A204.1 (cell line): ENCODE measurements around the gene THEM4.
"Not testable (repeated sequence)": the region's sequence is repeated elsewhere in the genome, so short reads cannot be mapped to it uniquely, and the experiment has no call there.

ENCODE experiments used
- FAIRE-seq: peaks from 2 replicates; lab custom pipeline; 2012; peaks lifted over from hg19 to GRCh38; lab: Jason Lieb, UNC

The THEM4 gene

GRCh38 chr1:151858886-151859665, 50.2 kb downstream of the THEM4 start:
- no peak for FAIRE-seq

GRCh38 chr1:151858030-151858746, 51.1 kb downstream of the THEM4 start:
- FAIRE-seq: no peak

DNA sequence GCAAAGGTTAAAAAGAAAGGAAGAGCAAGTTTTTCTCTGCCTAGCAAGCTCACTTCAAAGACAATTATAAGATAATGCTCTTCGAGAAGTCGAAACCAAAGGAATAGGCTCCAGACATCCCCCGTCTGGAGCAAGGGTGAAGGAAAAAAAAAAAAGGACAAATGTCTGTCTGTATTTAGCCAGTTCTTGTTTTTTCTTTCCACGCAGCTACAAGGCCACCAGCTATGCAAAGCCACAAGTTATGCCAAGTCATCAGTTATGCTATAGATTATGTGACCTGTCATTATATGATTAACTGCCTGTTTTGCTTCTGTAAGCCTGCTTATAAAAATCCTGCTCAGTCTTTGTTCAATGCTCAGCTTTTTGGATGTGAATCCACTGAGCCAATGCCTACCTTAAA, 53.4 kb downstream of the THEM4 start:
- FAIRE-seq: no peak

- not testable (repeated sequence) for FAIRE-seq
Observed at GRCh38 chr1:151855516-151855915, 53.8 kb downstream of the THEM4 start.

GRCh38 chr1:151854658-151855057, 54.7 kb downstream of the THEM4 start:
- no peak for FAIRE-seq

DNA sequence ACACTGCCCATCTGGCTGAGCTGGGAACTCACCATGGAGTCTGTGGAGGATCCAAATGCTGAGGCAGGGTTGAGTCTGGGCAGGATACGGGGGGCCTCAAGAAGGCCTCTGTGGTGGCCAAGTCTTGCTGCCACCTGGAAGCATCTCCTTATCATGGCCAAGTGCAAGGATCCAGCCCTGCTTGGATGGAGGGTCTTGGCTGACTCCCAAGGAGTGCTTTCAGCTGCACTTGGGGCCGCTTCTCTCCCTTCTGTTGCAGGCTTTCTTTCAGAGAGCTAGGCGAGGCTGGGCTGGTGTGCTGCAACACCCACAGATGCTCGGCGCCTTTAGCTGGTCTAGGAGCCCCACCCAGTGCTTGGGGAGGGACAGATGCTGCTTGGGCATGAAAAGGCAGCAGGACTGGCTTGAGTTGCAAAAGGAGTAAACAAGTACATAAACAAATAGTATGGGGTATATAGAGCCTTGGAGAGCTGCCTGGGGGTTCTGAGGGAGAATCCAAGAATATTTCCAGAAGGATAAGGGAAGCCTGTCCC, 55.8 kb downstream of the THEM4 start, which contains the start of gene THEM5:
Gene THEM5, minus strand, starts transcription at position 302 of the 533 bp plus-strand sequence. Its CDS starts 147 bp downstream, at position 155.
- no peak for FAIRE-seq

- no peak for FAIRE-seq
Observed at GRCh38 chr1:151852733-151853132, 56.6 kb downstream of the THEM4 start.

- FAIRE-seq: no peak
Observed at GRCh38 chr1:151851886-151852285, 57.4 kb downstream of the THEM4 start.

DNA sequence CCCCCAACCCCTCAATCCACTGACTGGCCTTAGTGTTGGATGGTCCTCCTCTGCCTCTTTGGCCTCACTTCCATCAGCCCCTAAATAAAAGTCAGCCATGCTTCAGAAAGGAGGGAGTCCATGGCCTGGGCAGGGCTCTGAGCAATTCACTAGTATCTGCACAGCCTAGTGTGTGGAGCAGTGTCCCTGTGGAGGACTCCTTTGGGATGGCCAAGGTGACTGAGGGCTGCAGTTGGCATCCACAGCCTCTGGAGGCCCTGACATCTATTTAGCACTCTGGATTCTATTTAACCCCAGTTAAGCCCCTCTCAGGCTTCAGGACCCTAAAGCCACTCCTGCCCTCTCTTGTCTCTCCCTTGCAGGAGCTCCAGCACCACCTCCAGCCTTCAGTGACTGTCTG, 59.4 kb downstream of the THEM4 start:
- FAIRE-seq: no peak

GRCh38 chr1:151849126-151849525, 60.2 kb downstream of the THEM4 start:
- no peak for FAIRE-seq

DNA sequence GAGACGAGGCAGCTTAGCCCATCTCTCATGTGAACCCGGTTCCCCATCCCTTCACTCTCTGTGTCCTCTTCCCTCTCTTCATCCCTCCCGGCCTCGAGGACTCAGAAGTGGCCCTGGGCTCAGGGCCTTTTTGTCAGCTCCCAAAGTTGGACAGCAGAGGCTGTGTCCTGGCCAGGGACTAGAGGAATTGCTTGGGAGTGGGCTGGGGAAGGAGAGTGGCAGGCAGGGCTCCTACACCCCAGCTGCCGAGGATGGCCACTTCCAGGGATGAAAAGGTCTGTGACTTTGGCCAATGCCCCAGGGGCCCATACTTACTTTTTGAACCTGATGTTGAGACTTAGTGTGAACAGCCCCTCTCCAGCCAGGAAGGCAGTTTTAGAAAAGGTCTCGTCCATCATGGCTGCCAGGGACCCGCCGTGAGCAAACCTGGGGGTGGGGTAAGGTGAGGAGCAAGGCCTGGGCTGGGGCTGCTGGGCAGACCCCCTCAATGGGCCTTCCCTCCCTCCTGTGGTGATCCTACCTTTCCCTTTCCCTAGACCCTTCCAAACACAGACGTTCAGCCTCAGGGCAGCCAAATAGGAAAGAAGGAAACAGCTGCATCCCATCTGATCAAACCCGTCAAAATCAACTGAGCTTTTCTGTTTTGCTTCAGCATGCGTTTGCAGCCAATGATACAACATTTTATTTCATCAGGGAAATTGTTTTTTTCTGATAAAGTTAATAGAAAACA, 61.3 kb downstream of the THEM4 start:
- no peak for FAIRE-seq

- FAIRE-seq: no peak
Observed at GRCh38 chr1:151846686-151847237, 62.5 kb downstream of the THEM4 start.

DNA sequence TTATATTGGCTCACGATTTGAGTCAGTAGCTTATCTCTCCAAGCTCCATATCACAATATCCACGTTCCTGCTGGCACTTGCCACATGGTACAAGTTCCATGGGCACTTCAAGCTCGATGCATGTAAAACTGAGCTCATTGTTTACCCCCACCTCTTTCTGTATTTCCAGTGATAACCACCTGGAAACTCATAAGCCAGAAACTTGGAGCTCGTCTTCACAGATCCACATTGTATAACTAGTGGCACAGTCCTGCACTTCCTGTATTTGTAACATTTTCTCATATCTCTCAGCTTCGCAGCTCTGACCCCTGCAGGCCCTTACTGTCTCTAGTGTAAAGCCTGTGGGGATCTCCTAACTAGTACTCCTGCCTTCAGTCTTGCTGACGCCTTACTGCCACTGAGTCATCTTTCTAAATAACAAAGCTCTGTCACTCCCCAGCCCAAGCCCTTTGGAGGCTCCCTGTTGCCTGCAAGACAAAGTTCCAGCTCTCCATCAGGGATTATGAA, 63.2 kb downstream of the THEM4 start:
- no peak for FAIRE-seq

DNA sequence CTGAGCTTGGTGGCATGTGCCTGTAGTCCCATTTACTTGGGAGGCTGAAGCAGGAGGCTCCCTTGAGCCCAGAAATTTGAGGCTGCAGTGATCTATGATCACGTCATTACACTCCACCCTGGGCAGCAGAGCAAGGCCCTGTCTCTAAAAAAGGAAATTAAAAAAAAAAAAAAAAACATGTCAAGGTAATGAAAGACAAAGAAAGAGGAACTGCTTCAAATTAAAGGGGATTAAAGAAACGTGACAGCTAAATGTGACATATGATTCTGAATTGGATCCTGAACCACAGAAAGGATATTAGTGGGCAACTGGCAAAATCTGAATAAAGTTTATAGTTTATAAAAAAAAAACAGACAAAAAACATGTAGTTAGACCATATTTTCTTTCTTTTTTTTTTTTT, 65.9 kb downstream of the THEM4 start:
- no peak for FAIRE-seq

DNA sequence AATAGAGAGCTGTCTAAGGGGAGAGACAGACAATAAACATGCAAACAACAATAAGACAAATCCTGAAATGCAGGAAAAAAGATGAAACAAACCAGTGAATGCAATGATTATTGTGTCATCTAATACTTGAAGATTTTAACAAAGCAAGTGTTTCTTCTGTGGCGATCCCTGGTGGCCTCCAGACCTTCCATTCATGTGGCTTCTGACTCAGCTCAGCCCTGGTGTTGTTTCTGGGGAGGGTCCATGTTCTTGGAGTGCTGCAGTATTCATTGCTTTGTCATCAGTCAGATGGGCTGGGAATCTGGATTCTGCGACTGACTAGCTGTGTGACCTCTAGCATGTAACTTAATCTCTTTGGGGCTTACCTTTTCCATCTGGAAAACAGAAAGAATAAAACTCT, 68.2 kb downstream of the THEM4 start:
- FAIRE-seq: no peak

GRCh38 chr1:151840421-151840820, 68.9 kb downstream of the THEM4 start:
- no peak for FAIRE-seq

- no peak for FAIRE-seq
Observed at GRCh38 chr1:151839457-151840403, 69.6 kb downstream of the THEM4 start, which contains the start of gene C2CD4D. Gene C2CD4D (minus strand): TSS chr1:151839820. CDS start chr1:151838989, 831 bp downstream.

DNA sequence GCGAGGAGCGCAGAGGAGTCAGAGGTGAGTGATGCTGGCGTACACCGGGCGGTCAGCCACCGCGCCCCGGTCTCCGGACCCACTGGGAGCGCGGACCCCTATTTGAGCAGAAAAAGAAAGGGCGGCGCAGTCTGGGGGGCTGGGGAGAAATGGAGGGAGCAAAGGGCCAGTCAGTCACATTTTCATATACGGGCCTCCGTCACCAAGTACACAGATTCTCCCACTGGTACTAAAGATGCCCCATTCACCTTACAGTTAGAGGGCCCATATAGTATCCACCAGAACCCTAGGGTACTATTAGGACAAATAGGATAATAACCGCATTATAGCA, 70.3 kb downstream of the THEM4 start:
- no peak for FAIRE-seq

- no peak for FAIRE-seq
Observed at GRCh38 chr1:151838222-151839081, 70.9 kb downstream of the THEM4 start.

DNA sequence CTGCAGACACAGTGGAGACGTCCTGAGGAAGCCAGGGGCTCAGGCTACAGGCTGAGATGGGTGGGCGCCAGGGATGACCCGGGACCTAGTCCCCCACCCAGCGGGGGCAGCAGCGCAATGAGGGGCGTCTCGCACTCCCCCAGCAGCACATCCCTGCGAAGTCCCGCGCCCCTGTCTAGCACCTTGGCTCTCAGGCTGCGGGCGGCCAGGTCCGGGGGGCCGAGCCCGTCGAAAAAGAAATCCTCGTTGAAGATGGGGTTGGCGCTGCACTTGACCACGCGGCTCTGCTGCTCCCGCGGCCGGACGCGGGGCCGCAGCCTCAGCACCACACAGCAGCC, 71.5 kb downstream of the THEM4 start:
- FAIRE-seq: no peak
